SK-N-SH (cell line): ENCODE measurements around the gene P4HA3. TPM values are rescaled to one million over a fixed set of nuclear protein-coding genes. Genes with fewer than 3 reads are reported as not detected.

Experiments used
- CTCF ChIA-PET: fragments of 300-600, 350-600 bp; formaldehyde crosslinking; extraction: SDS; loops from one replicate; lab custom pipeline; 2021; lab: Yijun Ruan, JAX
- POLR2A ChIA-PET: fragments of 350-600 bp; sonication (Branson Sonifier 250); formaldehyde crosslinking; extraction: SDS; loops from one replicate; lab custom pipeline; 2020; ENCODE audit warnings: antibody characterized with exemption, inconsistent platforms; lab: Yijun Ruan, JAX
- DNase-seq: peaks from one replicate; pipeline ENCODE4 v3.0.0; 2012
- H2AFZ ChIP-seq: fragments of 200-600 bp; sonication (generic); 2 replicates; pipeline ENCODE4 v1.8.1; 2016; ENCODE audit warnings: antibody characterized with exemption, mild to moderate bottlenecking, low read depth
- H3F3A ChIP-seq: fragments of 200-600 bp; sonication (generic); replicated peaks from 2 replicates; pipeline ENCODE3; 2016; ENCODE audit warnings: antibody characterized with exemption, mild to moderate bottlenecking; ENCODE audit not compliant: insufficient read depth
- H3K27ac ChIP-seq, 2 experiments: fragments of 200-500 bp in 1 of 2; fragments of 200-600 bp in 1 of 2; sonication (Bioruptor generic) in 1 of 2; sonication (generic), shearing (Covaris generic) in 1 of 2; 2 replicates each; pipeline versions ENCODE4 v1.5.1 to v1.6.1; 2014 to 2016; ENCODE audit warnings: low read depth in 2 of 2, inconsistent platforms in 1 of 2, low read length in 1 of 2, mild to moderate bottlenecking in 1 of 2, mixed read lengths in 1 of 2
- H3K27me3 ChIP-seq: fragments of 200-600 bp; sonication (generic), shearing (Covaris generic); 2 replicates; pipeline ENCODE4 v1.6.1; 2016; ENCODE audit warnings: mixed run types; ENCODE audit not compliant: insufficient read depth
- H3K36me3 ChIP-seq, 2 experiments: fragments of 200-500 bp in 1 of 2; fragments of 200-600 bp in 1 of 2; sonication (Bioruptor generic) in 1 of 2; sonication (generic) in 1 of 2; replicated peaks in 1 of 2; 2 replicates each; pipeline versions ENCODE3 to v1.5.1; 2014 to 2016; ENCODE audit warnings: low read length in 1 of 2, mild to moderate bottlenecking in 1 of 2; ENCODE audit not compliant: insufficient read depth in 2 of 2, control insufficient read depth in 1 of 2
- H3K4me1 ChIP-seq, 2 experiments: fragments of 200-500 bp in 1 of 2; fragments of 200-600 bp in 1 of 2; sonication (Bioruptor generic) in 1 of 2; sonication (generic), shearing (Covaris generic) in 1 of 2; 2 replicates each; pipeline versions ENCODE4 v1.5.1 to v1.6.1; 2014 to 2016; ENCODE audit warnings: low read depth in 1 of 2, low read length in 1 of 2, mixed run types in 1 of 2; ENCODE audit not compliant: insufficient read depth in 2 of 2, control insufficient read depth in 1 of 2
- H3K4me2 ChIP-seq: fragments of 200-600 bp; sonication (generic), shearing (Covaris generic); 2 replicates; pipeline ENCODE4 v1.6.1; 2017; ENCODE audit warnings: mixed run types
- H3K4me3 ChIP-seq, 2 experiments: fragments of 200-500 bp in 1 of 2; fragments of 200-600 bp in 1 of 2; sonication (Bioruptor generic) in 1 of 2; sonication (generic), shearing (Covaris generic) in 1 of 2; 2 replicates each; pipeline versions ENCODE4 v1.5.1 to v1.8.1; 2014 to 2016; ENCODE audit warnings: low read depth in 2 of 2, inconsistent platforms in 1 of 2, low read length in 1 of 2, mild to moderate bottlenecking in 1 of 2, mixed read lengths in 1 of 2, moderate library complexity in 1 of 2
- H3K79me2 ChIP-seq: fragments of 200-600 bp; sonication (generic); 2 replicates; pipeline ENCODE4 v1.8.1; 2017; ENCODE audit warnings: mild to moderate bottlenecking; ENCODE audit not compliant: insufficient read depth
- H3K9ac ChIP-seq: fragments of 200-600 bp; sonication (generic); 2 replicates; pipeline ENCODE4 v1.6.1; 2017; ENCODE audit warnings: mixed run types
- H3K9me2 ChIP-seq: fragments of 200-600 bp; sonication (generic); 2 replicates; pipeline ENCODE4 v1.6.1; 2017; ENCODE audit warnings: mixed run types
- H3K9me3 ChIP-seq: fragments of 200-600 bp; sonication (generic); 2 replicates; pipeline ENCODE4 v1.6.1; 2017; ENCODE audit warnings: mixed run types, mild to moderate bottlenecking, moderate library complexity
- H4K20me1 ChIP-seq: fragments of 200-600 bp; sonication (generic); 2 replicates; pipeline ENCODE4 v1.6.1; 2017; ENCODE audit warnings: mild to moderate bottlenecking, mixed run types; ENCODE audit not compliant: insufficient read depth
- CHD2 ChIP-seq: fragments of 150-350 bp; IDR thresholded peaks from 2 replicates; pipeline ENCODE4 v1.6.1; 2018; ENCODE audit warnings: low read length; ENCODE audit not compliant: partially characterized antibody
- ELF1 ChIP-seq: IDR thresholded peaks from 2 replicates; pipeline ENCODE4 v1.4.0; 2012
- FOSL2 ChIP-seq: IDR thresholded peaks from 2 replicates; pipeline ENCODE4 v1.4.0; 2012; ENCODE audit warnings: low read depth, mild to moderate bottlenecking, moderate library complexity, borderline replicate concordance
- FOXM1 ChIP-seq: IDR thresholded peaks from 2 replicates; pipeline ENCODE4 v1.4.0; 2012; ENCODE audit warnings: low read depth, mild to moderate bottlenecking
- GABPA ChIP-seq: IDR thresholded peaks from 2 replicates; pipeline ENCODE4 v1.4.0; 2012; ENCODE audit warnings: low read depth, mild to moderate bottlenecking
- MXI1 ChIP-seq: IDR thresholded peaks from 2 replicates; pipeline ENCODE4 v1.6.1; 2012; ENCODE audit warnings: mild to moderate bottlenecking, low read depth, low read length, improper control_type of control experiment
- NRF1 ChIP-seq: IDR thresholded peaks from 2 replicates; pipeline ENCODE4 v1.6.1; 2012; ENCODE audit warnings: low read depth, mild to moderate bottlenecking, low read length
- POLR2AphosphoS5 ChIP-seq: IDR thresholded peaks from 2 replicates; pipeline ENCODE4 v1.6.1; 2012; ENCODE audit warnings: low read depth, low read length
- RAD21 ChIP-seq: IDR thresholded peaks from 2 replicates; pipeline ENCODE4 v1.6.1; 2012; ENCODE audit warnings: mild to moderate bottlenecking, low read length
- SIN3A ChIP-seq: IDR thresholded peaks from 2 replicates; pipeline ENCODE4 v1.6.1; 2012; ENCODE audit warnings: low read depth, mild to moderate bottlenecking, low read length, moderate library complexity, borderline replicate concordance
- SMC3 ChIP-seq: IDR thresholded peaks from 2 replicates; pipeline ENCODE4 v1.6.1; 2012; ENCODE audit warnings: low read depth, low read length, improper control_type of control experiment
- TAF1 ChIP-seq: IDR thresholded peaks from 2 replicates; pipeline ENCODE4 v1.6.1; 2012; ENCODE audit warnings: low read depth, mild to moderate bottlenecking, low read length, moderate library complexity, borderline replicate concordance
- WGBS: methylation state at CpG from one replicate; pipeline ENCODE4 v1.1.6; 2017; ENCODE audit warnings: low lambda C conversion rate; 5-methylcytosine and 5-hydroxymethylcytosine counted together
- polyA plus RNA-seq, 3 experiments: library from polyadenylated mRNA; depleted of rRNA; stranded (reverse); fragments of >200 nt; gene quantifications; 2 replicates each; pipeline ENCODE4 v1.2.3, GENCODE V29; 2012
- TF ChIP-seq, protein P1 (sequence below): fragments of 200-600 bp; sonication (generic); IDR thresholded peaks from 2 replicates; pipeline ENCODE4 v1.6.1; 2017; ENCODE audit warnings: antibody characterized with exemption, mild to moderate bottlenecking, moderate library complexity
- TF ChIP-seq, protein P2 (sequence below): IDR thresholded peaks from 2 replicates; pipeline ENCODE4 v1.4.0; 2012; ENCODE audit warnings: low read depth, borderline replicate concordance

Gene P4HA3
- polyA plus RNA-seq, 1 of the 3 experiments (the other 2 are of a cell fraction) = 8.4 TPM

DNA sequence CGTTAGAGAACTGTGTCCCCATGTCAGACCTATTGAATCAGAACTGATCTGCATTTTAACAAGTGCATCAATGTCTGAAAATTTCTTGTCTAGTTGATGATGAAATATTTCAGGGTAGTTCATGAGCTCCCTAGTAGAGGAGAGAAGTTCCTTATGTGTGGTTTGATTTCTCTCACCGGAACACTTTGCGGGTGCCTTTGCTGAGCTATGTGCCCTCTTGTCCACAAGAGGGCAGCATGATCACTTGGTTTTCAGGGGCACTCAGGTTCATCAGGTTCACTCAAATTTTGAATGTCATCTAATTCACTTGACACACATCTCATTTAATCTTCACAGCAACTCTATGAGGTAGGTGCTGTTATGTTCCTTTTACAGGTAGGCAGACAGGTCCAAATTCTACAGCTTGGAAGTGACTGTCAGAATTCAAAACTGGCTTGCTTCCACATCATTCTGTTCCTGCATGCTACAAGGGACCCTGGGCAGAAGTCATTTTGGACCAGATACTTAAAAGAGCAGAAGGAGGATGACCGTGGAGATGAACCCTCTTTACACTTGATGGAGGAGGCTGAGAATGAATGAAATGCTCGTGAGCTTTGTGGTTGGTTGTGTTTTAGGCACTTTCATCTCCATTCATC, 55.6 kb downstream of the P4HA3 start:
- no peaks in the 10 kb centered on the region for H3K79me2 ChIP-seq
- no peak overlapping the region for H2AFZ ChIP-seq
- no peaks in the 10 kb centered on the region for H4K20me1 ChIP-seq
- H3K9ac ChIP-seq = no peak overlapping the region
- no peak overlapping the region; a peak in 1 of 4 replicates for H3K4me3 ChIP-seq
- no peaks in the 10 kb centered on the region for H3K27me3 ChIP-seq
- H3K9me2 ChIP-seq = no peaks in the 10 kb centered on the region
- CTCF ChIA-PET = interaction anchor here (0.6 to 6.6 kb wide), 52 partner anchors 10 to 454 kb away, joined by 3 to 218 read pairs (median 4); partner anchors contain the start of gene DNAJB13
- peak; percentile 73 for DNase-seq
- TF ChIP-seq MXI1 = no peak
- TF ChIP-seq ELF1 = no peak
- TF ChIP-seq, protein P1, sequence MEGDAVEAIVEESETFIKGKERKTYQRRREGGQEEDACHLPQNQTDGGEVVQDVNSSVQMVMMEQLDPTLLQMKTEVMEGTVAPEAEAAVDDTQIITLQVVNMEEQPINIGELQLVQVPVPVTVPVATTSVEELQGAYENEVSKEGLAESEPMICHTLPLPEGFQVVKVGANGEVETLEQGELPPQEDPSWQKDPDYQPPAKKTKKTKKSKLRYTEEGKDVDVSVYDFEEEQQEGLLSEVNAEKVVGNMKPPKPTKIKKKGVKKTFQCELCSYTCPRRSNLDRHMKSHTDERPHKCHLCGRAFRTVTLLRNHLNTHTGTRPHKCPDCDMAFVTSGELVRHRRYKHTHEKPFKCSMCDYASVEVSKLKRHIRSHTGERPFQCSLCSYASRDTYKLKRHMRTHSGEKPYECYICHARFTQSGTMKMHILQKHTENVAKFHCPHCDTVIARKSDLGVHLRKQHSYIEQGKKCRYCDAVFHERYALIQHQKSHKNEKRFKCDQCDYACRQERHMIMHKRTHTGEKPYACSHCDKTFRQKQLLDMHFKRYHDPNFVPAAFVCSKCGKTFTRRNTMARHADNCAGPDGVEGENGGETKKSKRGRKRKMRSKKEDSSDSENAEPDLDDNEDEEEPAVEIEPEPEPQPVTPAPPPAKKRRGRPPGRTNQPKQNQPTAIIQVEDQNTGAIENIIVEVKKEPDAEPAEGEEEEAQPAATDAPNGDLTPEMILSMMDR = peak; percentile 97
- TF ChIP-seq TAF1 = no peak
- no peak for TF ChIP-seq NRF1
- no peak for TF ChIP-seq FOSL2
- 0 out of 2 replicates have a peak, but pooled peaks have one; percentile 11 for TF ChIP-seq SIN3A
- no peak for TF ChIP-seq FOXM1
- peak; percentile 90 for TF ChIP-seq RAD21
- TF ChIP-seq SMC3 = peak; percentile 92
- peak; percentile 16; the same call in 1 of the 2 replicates for TF ChIP-seq POLR2AphosphoS5
- TF ChIP-seq GABPA = no peak
- TF ChIP-seq, protein P2, sequence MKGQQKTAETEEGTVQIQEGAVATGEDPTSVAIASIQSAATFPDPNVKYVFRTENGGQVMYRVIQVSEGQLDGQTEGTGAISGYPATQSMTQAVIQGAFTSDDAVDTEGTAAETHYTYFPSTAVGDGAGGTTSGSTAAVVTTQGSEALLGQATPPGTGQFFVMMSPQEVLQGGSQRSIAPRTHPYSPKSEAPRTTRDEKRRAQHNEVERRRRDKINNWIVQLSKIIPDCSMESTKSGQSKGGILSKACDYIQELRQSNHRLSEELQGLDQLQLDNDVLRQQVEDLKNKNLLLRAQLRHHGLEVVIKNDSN = no peak
- TF ChIP-seq, all 33 proteins: peak for 5
- H3K4me1 ChIP-seq = peaks cover 0 to 10% of the 10 kb centered on the region in 2 experiments; a peak in 1 of 4 replicates
- H3K27ac ChIP-seq = no peak overlapping the region
- H3K4me2 ChIP-seq = no peak overlapping the region
- POLR2A ChIA-PET = interaction anchor here (0.7 to 1.0 kb wide), 2 partner anchors 192 to 194 kb away, joined by 3 to 4 read pairs; no protein-coding TSS in a partner anchor
- 75% methylated on average over 5 of the region's 5 CpGs for WGBS
- peaks cover 10% of the 10 kb centered on the region for H3F3A ChIP-seq
- H3K36me3 ChIP-seq = peaks cover 9 to 51% of the 10 kb centered on the region in 2 experiments
- no peaks in the 10 kb centered on the region for H3K9me3 ChIP-seq

DNA sequence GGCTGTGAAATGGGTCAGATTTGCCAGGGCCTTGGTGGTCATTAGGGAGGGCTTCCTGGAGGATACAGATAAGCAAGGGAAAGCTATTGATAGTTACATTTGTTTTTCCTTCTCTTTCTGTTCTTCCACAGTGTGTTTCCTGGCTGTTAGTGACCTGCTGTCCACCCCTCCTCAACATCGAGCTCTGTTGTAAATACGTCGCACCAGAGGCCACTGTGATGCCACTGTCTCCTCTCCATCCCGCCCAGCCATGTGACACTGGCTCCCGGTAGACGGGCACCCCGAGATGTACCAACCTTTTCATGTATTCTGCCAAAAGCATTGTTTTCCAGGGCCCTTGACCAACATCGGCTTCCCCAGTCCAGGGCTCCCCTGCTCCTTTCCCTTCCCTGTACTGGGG, 58.1 kb downstream of the P4HA3 start:
- ChIA-PET CTCF (interaction anchor here (6.6 kb wide), 1 partner anchor 194 kb away, joined by 218 read pairs; no protein-coding TSS in a partner anchor), POLR2A (no interaction called here)
- Histone ChIP-seq H3K9me2 (no peaks in the 10 kb centered on the region), H3K4me3 (no peak overlapping the region), H3F3A (peaks cover 10% of the 10 kb centered on the region), H2AFZ (no peak overlapping the region), H3K36me3 (peaks cover 24 to 75% of the 10 kb centered on the region in 2 experiments), H3K9me3 (no peaks in the 10 kb centered on the region), H3K79me2 (no peaks in the 10 kb centered on the region), H3K4me1 (peaks cover 0 to 8% of the 10 kb centered on the region in 2 experiments; a peak in 1 of 4 replicates), H3K27me3 (no peaks in the 10 kb centered on the region), H4K20me1 (no peaks in the 10 kb centered on the region), H3K4me2 (no peak overlapping the region), H3K9ac (no peak overlapping the region), H3K27ac (no peak overlapping the region)
- WGBS = 91% methylated on average over 8 of the region's 8 CpGs
- DNase-seq = no peak
- TF ChIP-seq CHD2 (no peak), NRF1 (no peak)
